Body of pancreas (tissue), 4 donors: ENCODE results near the gene NSA2.

Source experiments
- POLR2A ChIP-seq, 3 donors: fragments of 450-650 bp; IDR thresholded peaks; one replicate each; pipeline ENCODE4 v1.6.1; 2016; ENCODE audit warnings: antibody characterized with exemption in 3 of 3, mild to moderate bottlenecking in 2 of 3
- TF ChIP-seq, protein P1 (sequence below), 7 experiments: fragments of 450-650 bp in 4 of 7; fragments of 200-600 bp in 3 of 7; sonication (generic) in 3 of 7; IDR thresholded peaks; one replicate each; pipeline ENCODE4 v1.5.1; 2016 to 2019; ENCODE audit warnings: antibody characterized with exemption in 7 of 7

DNA sequence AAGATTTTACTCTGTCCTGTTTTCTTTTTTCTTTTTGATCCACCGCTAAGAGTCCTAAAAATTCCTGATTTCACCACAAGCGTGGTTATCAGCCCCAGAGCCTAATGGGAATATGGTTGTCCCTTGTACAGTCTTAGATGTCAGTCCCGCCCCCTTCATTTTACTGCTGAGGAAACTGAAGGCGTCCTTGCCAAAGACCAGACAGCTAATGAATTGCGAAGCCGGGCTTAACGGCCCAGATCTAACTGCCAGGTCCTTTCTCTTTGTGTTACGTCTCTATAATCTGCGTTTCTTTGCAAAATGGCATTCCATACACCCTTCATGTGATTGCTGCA lies 497 bp downstream of the NSA2 start:
- TF ChIP-seq, protein P1, sequence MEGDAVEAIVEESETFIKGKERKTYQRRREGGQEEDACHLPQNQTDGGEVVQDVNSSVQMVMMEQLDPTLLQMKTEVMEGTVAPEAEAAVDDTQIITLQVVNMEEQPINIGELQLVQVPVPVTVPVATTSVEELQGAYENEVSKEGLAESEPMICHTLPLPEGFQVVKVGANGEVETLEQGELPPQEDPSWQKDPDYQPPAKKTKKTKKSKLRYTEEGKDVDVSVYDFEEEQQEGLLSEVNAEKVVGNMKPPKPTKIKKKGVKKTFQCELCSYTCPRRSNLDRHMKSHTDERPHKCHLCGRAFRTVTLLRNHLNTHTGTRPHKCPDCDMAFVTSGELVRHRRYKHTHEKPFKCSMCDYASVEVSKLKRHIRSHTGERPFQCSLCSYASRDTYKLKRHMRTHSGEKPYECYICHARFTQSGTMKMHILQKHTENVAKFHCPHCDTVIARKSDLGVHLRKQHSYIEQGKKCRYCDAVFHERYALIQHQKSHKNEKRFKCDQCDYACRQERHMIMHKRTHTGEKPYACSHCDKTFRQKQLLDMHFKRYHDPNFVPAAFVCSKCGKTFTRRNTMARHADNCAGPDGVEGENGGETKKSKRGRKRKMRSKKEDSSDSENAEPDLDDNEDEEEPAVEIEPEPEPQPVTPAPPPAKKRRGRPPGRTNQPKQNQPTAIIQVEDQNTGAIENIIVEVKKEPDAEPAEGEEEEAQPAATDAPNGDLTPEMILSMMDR (IDR thresholded peaks at IDR 0.05): no peak
- TF ChIP-seq POLR2A (IDR thresholded peaks at IDR 0.05): no peak
